Measurements from ENCODE around the gene HPGDS.

- TF ChIP-seq POLR2A (IDR thresholded peaks at IDR 0.05; ENCODE audit: low read length) = no peak
- TF ChIP-seq GATA1 (IDR thresholded peaks at IDR 0.05; ENCODE audit: low read depth, low read length) = no peak
Measured at GRCh38 chr4:94336303-94336702, 6.3 kb downstream of the HPGDS start.

Data from erythroblast (primary cell).